Left ventricle myocardium inferior (tissue), 1 donor: ENCODE data around the gene GAS2L1. TPM values are rescaled to one million over a fixed set of nuclear protein-coding genes. Genes with fewer than 3 reads are reported as not detected.
A peak's percentile ranks its signal among the peaks of the same experiment; 100 is the strongest.

Experiments used
- DNase-seq: peaks from one replicate; pipeline ENCODE4 v3.0.0-alpha.2; 2020
- H3K27ac ChIP-seq: fragments of 200-600 bp; replicated peaks from 2 replicates; pipeline ENCODE4 v1.8.0; 2021
- H3K27me3 ChIP-seq: fragments of 200-600 bp; 2 replicates; pipeline ENCODE4 v1.8.0; 2021; ENCODE audit warnings: low read depth
- H3K36me3 ChIP-seq: fragments of 200-600 bp; 2 replicates; pipeline ENCODE4 v1.8.0; 2021
- H3K4me1 ChIP-seq: fragments of 200-600 bp; 2 replicates; pipeline ENCODE4 v1.8.0; 2021
- H3K4me3 ChIP-seq: fragments of 200-600 bp; 2 replicates; pipeline ENCODE4 v1.8.0; 2021; ENCODE audit warnings: mild to moderate bottlenecking, moderate library complexity
- H3K9me3 ChIP-seq: fragments of 200-600 bp; replicated peaks from 2 replicates; pipeline ENCODE4 v1.8.0; 2021
- CTCF ChIP-seq: fragments of 200-600 bp; IDR thresholded peaks from 2 replicates; pipeline ENCODE4 v1.8.0; 2021; ENCODE audit warnings: antibody characterized with exemption, mild to moderate bottlenecking, borderline replicate concordance
- intact Hi-C: fragments of 100-400 bp; cut with micrococcal nuclease; formaldehyde crosslinking; loops from one replicate; pipeline ENCODE4 v1.11.0; 2022
- total RNA-seq: library from RNA; stranded (reverse); fragmentation: NEBNext Ultra II Directional; extraction: Animal tissue kit (Norgen Biotek cat#: 25700); gene quantifications from one replicate; pipeline ENCODE4 v1.2.1, GENCODE V29; 2021
- donor health status: DM: no; HTN: yes; CAD: no; lungs with severe emphysema.

Gene GAS2L1
- total RNA-seq, 1 donor from 2014 or later: 22.4 TPM

DNA sequence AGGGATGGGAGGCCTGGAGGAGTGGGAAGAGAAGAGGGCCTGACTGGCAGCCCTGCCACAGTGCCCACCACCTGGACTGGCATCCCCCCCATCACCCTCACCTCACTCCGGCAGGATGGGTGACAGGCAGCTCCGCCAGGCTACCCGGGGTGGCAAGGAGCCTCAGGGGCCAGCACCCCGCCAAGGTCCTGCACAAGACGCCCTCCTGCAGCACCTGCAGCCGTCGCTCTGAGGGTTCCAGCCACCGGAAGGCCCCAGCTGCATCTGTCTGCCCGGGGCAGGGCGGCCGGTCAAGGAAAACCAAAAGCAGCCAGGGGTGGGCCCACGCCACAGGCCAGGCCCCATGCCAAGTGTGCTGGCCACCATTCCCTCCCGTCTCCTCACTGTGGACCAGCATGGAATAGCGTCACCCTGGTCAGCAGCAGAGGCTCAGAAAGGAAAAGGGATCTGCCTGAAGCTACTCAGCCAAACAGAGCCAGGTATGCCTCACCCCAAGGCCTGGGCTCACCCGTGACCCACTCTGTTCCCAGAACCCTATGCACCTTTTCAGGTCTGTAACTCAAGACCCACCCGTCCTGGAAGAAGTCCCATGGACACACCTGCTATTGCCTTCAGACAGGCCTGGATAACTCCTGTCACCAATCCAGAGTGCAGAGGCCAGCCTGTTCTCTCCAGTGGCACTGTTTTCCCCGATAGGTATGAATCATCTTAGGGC is 45.7 kb upstream of the GAS2L1 start:
- H3K27me3 ChIP-seq: no peaks in the 10 kb centered on the region
- no peak for DNase-seq
- H3K36me3 ChIP-seq: peaks cover 40% of the 10 kb centered on the region
- no peak for TF ChIP-seq CTCF
- H3K9me3 ChIP-seq: no peaks in the 10 kb centered on the region
- H3K27ac ChIP-seq: no peak overlapping the region
- H3K4me3 ChIP-seq: no peak overlapping the region
- intact Hi-C loops: no loop called here
- H3K4me1 ChIP-seq: peaks cover 1% of the 10 kb centered on the region

DNA sequence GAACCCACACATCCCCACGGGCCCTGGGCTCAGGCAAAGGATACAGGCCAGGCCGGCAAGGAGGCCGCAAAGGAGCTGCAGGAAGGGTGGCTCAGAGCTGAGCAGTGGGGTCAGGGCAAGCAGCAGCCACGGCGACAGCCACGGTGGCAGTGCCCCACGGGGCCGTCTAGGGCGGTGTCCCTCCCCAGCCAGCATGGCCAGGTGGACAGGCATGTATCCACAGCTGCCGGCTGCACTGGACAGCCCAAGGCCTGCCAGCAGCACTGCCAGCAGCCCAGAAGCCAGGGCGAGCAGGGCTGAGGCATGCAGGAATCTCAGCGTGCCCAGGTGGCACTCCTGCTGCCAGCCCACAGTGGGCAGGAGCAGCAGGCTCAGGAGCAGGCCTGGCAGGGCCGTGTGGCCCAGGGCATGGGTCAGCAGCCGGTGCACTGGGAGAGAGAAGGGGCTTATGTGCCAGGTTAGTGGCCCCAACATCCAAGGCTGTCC is 42.6 kb upstream of the GAS2L1 start:
- DNase-seq: no peak

DNA sequence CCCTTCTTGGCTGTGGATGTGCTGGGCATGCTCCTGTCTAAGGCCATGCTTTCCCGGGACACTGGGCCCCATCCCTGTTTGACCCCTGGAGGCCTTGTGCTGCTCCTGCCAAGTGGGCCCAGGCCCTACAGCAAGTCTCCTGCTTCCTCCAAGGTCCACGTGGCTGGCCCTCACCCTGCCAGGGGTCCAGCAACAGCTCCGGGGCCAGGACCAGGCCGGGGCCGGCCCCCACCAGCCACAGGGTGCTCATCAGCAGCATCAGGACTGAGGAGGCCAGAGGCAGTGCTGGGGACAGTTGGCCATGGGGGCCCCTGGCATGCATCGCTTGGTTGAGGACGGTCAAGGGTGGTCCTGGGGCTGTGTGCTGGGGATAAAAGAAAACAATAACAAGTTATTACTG is 41.1 kb upstream of the GAS2L1 start:
- Histone ChIP-seq H3K4me3 (no peak overlapping the region), H3K27ac (no peak overlapping the region), H3K9me3 (no peaks in the 10 kb centered on the region), H3K27me3 (no peaks in the 10 kb centered on the region), H3K36me3 (peaks cover 26% of the 10 kb centered on the region), H3K4me1 (peaks cover 47% of the 10 kb centered on the region)
- intact Hi-C loops: no loop called here
- no peak for TF ChIP-seq CTCF
- no peak for DNase-seq

More for the DNA sequence above, 42.6 kb upstream of the GAS2L1 start:
- Histone ChIP-seq H3K27me3 (no peaks in the 10 kb centered on the region), H3K4me1 (peaks cover 32% of the 10 kb centered on the region), H3K9me3 (no peaks in the 10 kb centered on the region), H3K36me3 (peaks cover 40% of the 10 kb centered on the region), H3K27ac (no peak overlapping the region), H3K4me3 (no peak overlapping the region)
- TF ChIP-seq CTCF: no peak
- intact Hi-C loops: no loop called here

GRCh38 chr22:29265929-29266328 is 40.5 kb upstream of the GAS2L1 start:
- Histone ChIP-seq H3K36me3 (peaks cover 21% of the 10 kb centered on the region), H3K27ac (peak overlapping the region; percentile 100), H3K27me3 (no peaks in the 10 kb centered on the region), H3K4me1 (peaks cover 53% of the 10 kb centered on the region), H3K9me3 (no peaks in the 10 kb centered on the region), H3K4me3 (peak overlapping the region; percentile 95)
- no peak for DNase-seq
- TF ChIP-seq CTCF: no peak
- intact Hi-C loops: no loop called here

DNA sequence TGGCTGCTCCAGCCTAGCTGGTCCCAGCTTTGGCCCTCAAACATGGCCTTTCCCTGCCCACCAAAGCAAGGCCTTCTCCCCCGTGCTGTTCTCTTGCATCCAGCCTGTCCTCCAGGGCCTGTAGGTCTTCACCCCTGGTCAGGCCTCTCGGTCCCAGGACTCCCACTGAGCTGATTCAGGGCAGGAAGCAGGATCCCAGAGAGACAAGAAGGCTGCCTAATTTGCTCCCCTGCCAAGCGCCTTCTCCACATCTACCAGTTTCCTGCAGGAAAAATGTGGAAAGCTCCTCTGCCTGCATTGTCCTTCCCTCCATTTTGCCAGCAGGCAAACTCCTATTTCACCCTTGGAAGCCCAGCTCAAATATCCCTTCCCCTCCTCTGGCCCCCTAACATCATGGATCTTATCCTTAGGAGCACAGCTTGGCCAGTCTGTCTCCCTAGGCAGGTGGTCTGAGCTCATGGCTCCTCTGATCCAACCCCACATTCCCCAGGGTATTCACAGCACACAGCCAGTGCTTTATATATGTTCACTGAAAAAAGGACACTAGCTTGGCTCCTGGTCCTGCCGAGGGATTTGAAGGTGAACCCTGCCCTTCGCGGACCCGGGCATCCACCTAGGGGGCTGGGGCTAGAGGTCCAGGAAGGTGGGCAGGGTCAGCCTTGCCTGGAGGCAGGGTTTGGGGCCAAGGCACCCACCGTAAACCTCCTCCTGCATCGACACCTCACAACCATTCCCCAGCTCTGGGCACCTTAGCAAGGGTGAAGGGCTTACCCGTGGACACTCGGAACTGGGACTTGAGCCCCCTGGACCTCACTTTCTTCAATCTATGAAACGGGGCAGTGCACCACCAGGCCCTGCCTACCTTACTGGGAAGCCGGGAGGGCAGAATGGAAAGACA is 39.6 kb upstream of the GAS2L1 start:
- peaks cover 62% of the 10 kb centered on the region for H3K4me1 ChIP-seq
- no peaks in the 10 kb centered on the region for H3K9me3 ChIP-seq
- no peak for TF ChIP-seq CTCF
- peaks cover 24% of the 10 kb centered on the region for H3K36me3 ChIP-seq
- H3K27ac ChIP-seq: peak overlapping the region; percentile 100
- H3K4me3 ChIP-seq: peak overlapping the region; percentile 95
- intact Hi-C loops: no loop called here
- no peak for DNase-seq
- no peaks in the 10 kb centered on the region for H3K27me3 ChIP-seq
